NCI-H345 treated with DMSO at 0.1 percent for 48 hours (cell line): ENCODE results near the gene CHTOP.
"Not testable (repeated sequence)": the region's sequence is repeated elsewhere in the genome, so short reads cannot be mapped to it uniquely, and the experiment has no call there.

ENCODE experiments used
- DNase-seq: peaks from one replicate; lab custom pipeline; 2025; ENCODE audit not compliant: unreplicated experiment; lab: John Stamatoyannopoulos, UW

The CHTOP gene

GRCh38 chr1:153659175-153659534, 25.3 kb downstream of the CHTOP start:
- no peak for DNase-seq

- DNase-seq: no peak
Observed at GRCh38 chr1:153659656-153660055, 25.8 kb downstream of the CHTOP start.

GRCh38 chr1:153661111-153661708, 27.3 kb downstream of the CHTOP start:
- DNase-seq: no peak

- DNase-seq: no peak
Observed at GRCh38 chr1:153662269-153662668, 28.4 kb downstream of the CHTOP start.

- no peak for DNase-seq
Observed at GRCh38 chr1:153663211-153663610, 29.3 kb downstream of the CHTOP start.

- DNase-seq: no peak
Observed at GRCh38 chr1:153667439-153667838, 33.6 kb downstream of the CHTOP start.

GRCh38 chr1:153668672-153669071, 34.8 kb downstream of the CHTOP start:
- DNase-seq: not testable (repeated sequence)

- DNase-seq: no peak
Observed at GRCh38 chr1:153669606-153670005, 35.7 kb downstream of the CHTOP start.

- no peak for DNase-seq
Observed at GRCh38 chr1:153670257-153670858, 36.5 kb downstream of the CHTOP start.

GRCh38 chr1:153670859-153671627, 37.2 kb downstream of the CHTOP start, which contains the start of gene ILF2:
Gene ILF2, minus strand, starts transcription at chr1:153670993. Its CDS starts 71 bp downstream, at chr1:153670922.
- peak; percentile 100 for DNase-seq

GRCh38 chr1:153671628-153672353, 37.9 kb downstream of the CHTOP start:
- DNase-seq: peak; percentile 87

- no peak for DNase-seq
Observed at GRCh38 chr1:153673511-153673910, 39.6 kb downstream of the CHTOP start.

- DNase-seq: peak; percentile 83
Observed at GRCh38 chr1:153677718-153678518, 44.1 kb downstream of the CHTOP start.

GRCh38 chr1:153678519-153679336, 44.9 kb downstream of the CHTOP start, which contains the start of gene NPR1:
Gene NPR1, plus strand, starts transcription at chr1:153678688. Its CDS starts 421 bp downstream, at chr1:153679109.
- peak; percentile 40 for DNase-seq

- DNase-seq: no peak
Observed at GRCh38 chr1:153679337-153680119, 45.7 kb downstream of the CHTOP start.

- no peak for DNase-seq
Observed at GRCh38 chr1:153680120-153680403, 46.2 kb downstream of the CHTOP start.

- DNase-seq: no peak
Observed at GRCh38 chr1:153682730-153683129, 48.9 kb downstream of the CHTOP start.

GRCh38 chr1:153683854-153684253, 50.0 kb downstream of the CHTOP start:
- DNase-seq: no peak

GRCh38 chr1:153684892-153685291, 51.0 kb downstream of the CHTOP start:
- no peak for DNase-seq
